Measurements from ENCODE around the gene TRIM28. TPM values are rescaled to one million over a fixed set of nuclear protein-coding genes. Genes with fewer than 3 reads are reported as not detected.

The TRIM28 gene
- total and polyA plus RNA-seq, 9 of the 15 experiments (the other 6 are each of a cell fraction or from before 2014, with no cell fraction given) = 12.1 to 797 (median 490) TPM

DNA sequence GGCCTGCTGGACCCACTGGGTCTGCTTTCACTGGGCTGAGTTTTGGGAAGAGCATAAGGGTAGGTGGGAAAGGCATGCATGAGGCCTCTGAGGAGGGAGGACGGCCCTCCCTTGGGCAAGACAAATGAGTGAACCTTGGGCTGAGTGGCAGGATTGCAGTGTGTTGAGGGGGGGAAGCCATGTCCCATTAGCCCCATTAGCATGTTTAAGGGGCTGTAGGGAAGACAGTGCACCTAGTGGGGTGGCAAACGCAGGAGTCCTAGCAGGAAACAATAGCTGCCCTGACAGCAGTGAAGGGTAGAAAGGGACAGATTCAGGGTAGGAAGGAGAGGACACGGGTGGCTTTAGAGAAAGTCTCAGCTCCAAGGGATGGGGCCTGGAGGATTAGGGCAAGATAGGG, 21.2 kb upstream of the TRIM28 start (continued):
- no peak for TF ChIP-seq ZNF584 (CRISPR knock-in tag; IDR thresholded peaks at IDR 0.05; ENCODE audit: low read depth)

DNA sequence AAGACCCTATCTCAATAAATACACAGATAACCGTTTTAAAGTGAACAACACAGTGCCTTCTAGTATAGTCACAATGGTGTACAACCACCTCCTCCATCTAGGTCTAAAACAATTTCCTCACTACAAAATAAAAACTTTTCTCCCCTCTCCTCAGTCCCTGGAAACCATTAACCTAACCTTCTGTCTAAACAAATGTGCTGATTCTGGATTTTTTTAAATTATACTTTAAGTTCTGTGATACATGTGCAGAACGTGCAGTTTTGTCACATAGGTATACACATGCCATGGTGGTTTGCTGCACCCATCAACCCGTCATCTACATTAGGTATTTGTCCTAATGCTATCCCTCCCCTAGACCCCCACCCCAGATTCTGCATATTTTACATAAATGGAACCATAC, 14.5 kb upstream of the TRIM28 start:
- Histone ChIP-seq H3K4me3 (no peak overlapping the region), H3K9me1 (ENCODE audit: control insufficient read depth, insufficient read depth, low read length) (no peaks in the 10 kb centered on the region), H3K27me3 (ENCODE audit: control insufficient read depth in 2 of 2, insufficient read depth in 2 of 2, low read length in 2 of 2) (peaks cover 0 to 5% of the 10 kb centered on the region in 2 experiments; a peak in 1 of 5 replicates), H3K27ac (ENCODE audit: extremely low read depth, low read depth, low read length) (no peak overlapping the region), H3K9me3 (replicated peaks; ENCODE audit: control insufficient read depth, insufficient read depth, low read depth, low read length) (no peaks in the 10 kb centered on the region), H3K36me3 (ENCODE audit: control insufficient read depth, insufficient read depth, low read length) (no peaks in the 10 kb centered on the region), H3K4me1 (replicated peaks in 1 of 2; ENCODE audit: control insufficient read depth in 2 of 2, insufficient read depth in 2 of 2, low read length in 2 of 2) (peaks cover 0 to 3% of the 10 kb centered on the region in 2 experiments; a peak in 1 of 5 replicates), H3K4me2 (ENCODE audit: insufficient read depth, low read length) (no peak overlapping the region), H4K20me1 (replicated peaks; ENCODE audit: control insufficient read depth, insufficient read depth, low read length) (no peaks in the 10 kb centered on the region), H3K79me2 (ENCODE audit: control insufficient read depth, insufficient read depth, low read length) (no peaks in the 10 kb centered on the region), H2AFZ (ENCODE audit: low read depth, low read length) (no peak overlapping the region), H3K9ac (ENCODE audit: insufficient read depth in 1 of 2, low read depth in 2 of 2, low read length in 2 of 2) (no peak overlapping the region)
- intact Hi-C loops (cut with micrococcal nuclease) (no loop called here), in situ Hi-C loops (cut with MboI) (no loop called here)
- TF ChIP-seq ZNF316 (IDR thresholded peaks at IDR 0.05) (peak; percentile 88), MAFK (IDR thresholded peaks at IDR 0.05; ENCODE audit: low read length) (peak; percentile 21; the same call in 1 of the 2 replicates), MAFG (tag; conservative IDR thresholded peaks at IDR 0.05) (peak; percentile 56; the same call in 1 of the 2 replicates), MAFF (IDR thresholded peaks at IDR 0.05; ENCODE audit: low read length) (peak; percentile 49), ZFPM2 (CRISPR knock-in tag; IDR thresholded peaks at IDR 0.05) (no peak), TCF3 (CRISPR knock-in tag; IDR thresholded peaks at IDR 0.05) (no peak), C11orf30 (IDR thresholded peaks at IDR 0.05; ENCODE audit: low read depth) (peak; percentile 78)
- no peak for FAIRE-seq
- ChIA-PET CTCF (ENCODE audit: low intra/inter-chr PET ratio) (no interaction called here), POLR2A (no interaction called here)
- ATAC-seq = no peak
- BruUV-seq (replicated peaks) = no TSS peak
- DNase-seq (ENCODE audit: extremely low read depth in 1 of 4, low spot score in 3 of 4) = no peak
- WGBS (ENCODE audit: insufficient coverage, low coverage, missing lambda C conversion rate) = 4% methylated on average over 3 of the region's 3 CpGs

All from K562 (cell line).